Left ventricle myocardium inferior (tissue), 1 donor: ENCODE data around the gene HYLS1. TPM values are rescaled to one million over a fixed set of nuclear protein-coding genes. Genes with fewer than 3 reads are reported as not detected.

Experiments used
- DNase-seq: peaks from one replicate; pipeline ENCODE4 v3.0.0-alpha.2; 2020
- H3K27ac ChIP-seq: fragments of 200-600 bp; replicated peaks from 2 replicates; pipeline ENCODE4 v1.8.0; 2021
- H3K27me3 ChIP-seq: fragments of 200-600 bp; 2 replicates; pipeline ENCODE4 v1.8.0; 2021; ENCODE audit warnings: low read depth
- H3K36me3 ChIP-seq: fragments of 200-600 bp; 2 replicates; pipeline ENCODE4 v1.8.0; 2021
- H3K4me1 ChIP-seq: fragments of 200-600 bp; 2 replicates; pipeline ENCODE4 v1.8.0; 2021
- H3K4me3 ChIP-seq: fragments of 200-600 bp; 2 replicates; pipeline ENCODE4 v1.8.0; 2021; ENCODE audit warnings: mild to moderate bottlenecking, moderate library complexity
- H3K9me3 ChIP-seq: fragments of 200-600 bp; replicated peaks from 2 replicates; pipeline ENCODE4 v1.8.0; 2021
- intact Hi-C: fragments of 100-400 bp; cut with micrococcal nuclease; formaldehyde crosslinking; loops from one replicate; pipeline ENCODE4 v1.11.0; 2022
- total RNA-seq: library from RNA; stranded (reverse); fragmentation: NEBNext Ultra II Directional; extraction: Animal tissue kit (Norgen Biotek cat#: 25700); gene quantifications from one replicate; pipeline ENCODE4 v1.2.1, GENCODE V29; 2021
- TF ChIP-seq, protein P1 (sequence below): fragments of 200-600 bp; IDR thresholded peaks from 2 replicates; pipeline ENCODE4 v1.8.0; 2021; ENCODE audit warnings: antibody characterized with exemption, mild to moderate bottlenecking, borderline replicate concordance
- donor health status: DM: no; HTN: yes; CAD: no; lungs with severe emphysema.

Gene HYLS1
- total RNA-seq, 1 donor from 2014 or later: 4.5 TPM

GRCh38 chr11:125925804-125926203 lies 38.3 kb downstream of the HYLS1 start:
- intact Hi-C loops: no loop called here
- Histone ChIP-seq H3K36me3 (no peaks in the 10 kb centered on the region), H3K4me1 (no peaks in the 10 kb centered on the region), H3K4me3 (no peak overlapping the region), H3K9me3 (no peaks in the 10 kb centered on the region), H3K27ac (no peak overlapping the region), H3K27me3 (peaks cover 25% of the 10 kb centered on the region)
- TF ChIP-seq, protein P1, sequence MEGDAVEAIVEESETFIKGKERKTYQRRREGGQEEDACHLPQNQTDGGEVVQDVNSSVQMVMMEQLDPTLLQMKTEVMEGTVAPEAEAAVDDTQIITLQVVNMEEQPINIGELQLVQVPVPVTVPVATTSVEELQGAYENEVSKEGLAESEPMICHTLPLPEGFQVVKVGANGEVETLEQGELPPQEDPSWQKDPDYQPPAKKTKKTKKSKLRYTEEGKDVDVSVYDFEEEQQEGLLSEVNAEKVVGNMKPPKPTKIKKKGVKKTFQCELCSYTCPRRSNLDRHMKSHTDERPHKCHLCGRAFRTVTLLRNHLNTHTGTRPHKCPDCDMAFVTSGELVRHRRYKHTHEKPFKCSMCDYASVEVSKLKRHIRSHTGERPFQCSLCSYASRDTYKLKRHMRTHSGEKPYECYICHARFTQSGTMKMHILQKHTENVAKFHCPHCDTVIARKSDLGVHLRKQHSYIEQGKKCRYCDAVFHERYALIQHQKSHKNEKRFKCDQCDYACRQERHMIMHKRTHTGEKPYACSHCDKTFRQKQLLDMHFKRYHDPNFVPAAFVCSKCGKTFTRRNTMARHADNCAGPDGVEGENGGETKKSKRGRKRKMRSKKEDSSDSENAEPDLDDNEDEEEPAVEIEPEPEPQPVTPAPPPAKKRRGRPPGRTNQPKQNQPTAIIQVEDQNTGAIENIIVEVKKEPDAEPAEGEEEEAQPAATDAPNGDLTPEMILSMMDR: no peak
- DNase-seq: no peak

- no peak for DNase-seq
- Histone ChIP-seq H3K9me3 (no peaks in the 10 kb centered on the region), H3K27ac (no peak overlapping the region), H3K4me3 (no peak overlapping the region), H3K36me3 (no peaks in the 10 kb centered on the region), H3K27me3 (peaks cover 29% of the 10 kb centered on the region), H3K4me1 (no peaks in the 10 kb centered on the region)
- intact Hi-C loops: no loop called here
- TF ChIP-seq, protein P1: no peak
Measured at GRCh38 chr11:125926682-125927081, 39.2 kb downstream of the HYLS1 start.

DNA sequence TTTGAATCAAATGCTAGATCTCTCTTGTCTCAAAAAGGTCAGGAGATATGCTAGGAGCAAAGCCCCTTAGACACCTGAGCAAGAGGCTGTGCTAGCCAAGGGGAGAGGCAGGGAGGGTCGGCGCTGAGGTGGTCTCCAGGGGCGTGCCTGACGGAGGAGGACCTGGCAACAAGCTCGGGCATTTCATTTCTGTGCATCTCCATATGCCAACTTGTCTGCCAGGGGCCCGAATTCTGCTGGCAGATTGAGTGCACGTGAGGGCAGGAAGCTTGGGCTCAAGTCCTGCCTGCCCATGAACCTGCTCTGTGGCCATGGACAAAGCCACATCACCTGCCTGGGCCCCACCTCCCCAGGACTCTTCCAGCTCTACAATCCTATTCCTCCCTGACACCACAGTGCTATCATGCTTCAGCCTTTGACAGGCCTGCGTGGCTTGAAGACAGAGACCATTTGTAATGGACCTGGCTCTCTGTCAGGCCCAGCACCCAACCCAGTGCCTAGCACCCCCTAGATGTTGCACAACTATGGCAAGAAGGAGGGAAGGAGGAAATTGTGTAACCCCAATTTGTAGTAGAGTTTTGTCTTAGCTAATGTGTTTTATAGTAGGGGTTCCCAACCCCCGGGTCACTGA lies 42.1 kb downstream of the HYLS1 start:
- intact Hi-C loops: no loop called here

GRCh38 chr11:125930076-125930450 lies 42.6 kb downstream of the HYLS1 start:
- intact Hi-C loops: no loop called here

More for the DNA sequence above, 42.1 kb downstream of the HYLS1 start:
- no peak overlapping the region for H3K4me3 ChIP-seq
- no peak overlapping the region for H3K27ac ChIP-seq
- H3K4me1 ChIP-seq: no peaks in the 10 kb centered on the region
- no peaks in the 10 kb centered on the region for H3K36me3 ChIP-seq
- TF ChIP-seq, protein P1: no peak
- H3K27me3 ChIP-seq: peaks cover 29% of the 10 kb centered on the region
- no peak for DNase-seq
- H3K9me3 ChIP-seq: no peaks in the 10 kb centered on the region

DNA sequence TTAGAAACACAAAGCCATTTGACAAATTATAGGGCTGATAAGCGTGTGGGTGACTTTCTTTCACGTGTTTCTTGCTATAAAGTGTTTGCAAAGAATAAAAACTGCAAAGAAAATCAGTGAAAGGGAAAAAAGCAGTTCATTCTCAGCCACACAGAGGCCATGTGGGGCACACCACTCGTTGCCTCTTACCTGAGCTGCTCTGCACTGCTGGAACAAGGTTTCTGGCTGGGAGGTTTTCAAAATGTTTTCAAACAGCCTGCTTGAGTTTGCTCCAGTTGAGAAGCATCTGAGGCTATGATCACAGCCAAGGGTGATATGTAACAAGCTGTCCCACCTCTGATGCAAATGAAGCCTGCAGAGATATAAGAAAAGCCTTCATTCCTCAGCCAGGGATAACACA lies 43.6 kb downstream of the HYLS1 start:
- intact Hi-C loops: no loop called here
- Histone ChIP-seq H3K36me3 (no peaks in the 10 kb centered on the region), H3K9me3 (no peaks in the 10 kb centered on the region), H3K4me3 (no peak overlapping the region), H3K27me3 (peaks cover 29% of the 10 kb centered on the region), H3K27ac (no peak overlapping the region), H3K4me1 (no peaks in the 10 kb centered on the region)
- TF ChIP-seq, protein P1: no peak
- no peak for DNase-seq

More at GRCh38 chr11:125930076-125930450, 42.6 kb downstream of the HYLS1 start:
- no peak for DNase-seq
- TF ChIP-seq, protein P1: no peak
- Histone ChIP-seq H3K4me1 (no peaks in the 10 kb centered on the region), H3K27me3 (peaks cover 29% of the 10 kb centered on the region), H3K4me3 (no peak overlapping the region), H3K36me3 (no peaks in the 10 kb centered on the region), H3K9me3 (no peaks in the 10 kb centered on the region), H3K27ac (no peak overlapping the region)
